Urinary bladder (tissue), 4 donors: Measurements from ENCODE around the gene ZDHHC11. TPM values are rescaled to one million over a fixed set of nuclear protein-coding genes. Genes with fewer than 3 reads are reported as not detected.
"Not testable (repeated sequence)": the region's sequence is repeated elsewhere in the genome, so short reads cannot be mapped to it uniquely, and the experiment has no call there.

Source experiments
- DNase-seq: peaks from one replicate; pipeline ENCODE4 v3.0.0-alpha.2; 2015; ENCODE audit errors: extremely low spot score
- H3K27ac ChIP-seq: one replicate; pipeline ENCODE4 v1.5.1; 2013; ENCODE audit warnings: low read depth, mild to moderate bottlenecking, moderate library complexity
- H3K36me3 ChIP-seq: one replicate; pipeline ENCODE4 v1.6.1; 2013; ENCODE audit warnings: mild to moderate bottlenecking, moderate library complexity; ENCODE audit not compliant: insufficient read depth
- H3K4me1 ChIP-seq: one replicate; pipeline ENCODE4 v1.6.1; 2013; ENCODE audit warnings: mild to moderate bottlenecking, moderate library complexity; ENCODE audit not compliant: insufficient read depth
- H3K4me3 ChIP-seq: one replicate; pipeline ENCODE4 v1.5.1; 2013; ENCODE audit warnings: low read depth, low read length
- WGBS: extraction: QIAGEN DNeasy Blood & Tissue Kit; methylation state at CpG from one replicate; pipeline ENCODE4 v1.1.7; 2013; 5-methylcytosine and 5-hydroxymethylcytosine counted together
- polyA plus RNA-seq: library from polyadenylated mRNA; stranded (reverse); fragments of 200-250 nt; gene quantifications from one replicate; pipeline ENCODE4 v1.2.3, GENCODE V29; 2013
- total RNA-seq: library from RNA; depleted of rRNA; stranded (reverse); fragments of >200 nt; gene quantifications from one replicate; pipeline ENCODE4 v1.2.3, GENCODE V29; 2014
- donor health status: healthy with polysubstance abuse.
- donor health status: healthy.

ZDHHC11 gene
- total and polyA plus RNA-seq, 2 donors, result 5.9 to 9.3 TPM

DNA sequence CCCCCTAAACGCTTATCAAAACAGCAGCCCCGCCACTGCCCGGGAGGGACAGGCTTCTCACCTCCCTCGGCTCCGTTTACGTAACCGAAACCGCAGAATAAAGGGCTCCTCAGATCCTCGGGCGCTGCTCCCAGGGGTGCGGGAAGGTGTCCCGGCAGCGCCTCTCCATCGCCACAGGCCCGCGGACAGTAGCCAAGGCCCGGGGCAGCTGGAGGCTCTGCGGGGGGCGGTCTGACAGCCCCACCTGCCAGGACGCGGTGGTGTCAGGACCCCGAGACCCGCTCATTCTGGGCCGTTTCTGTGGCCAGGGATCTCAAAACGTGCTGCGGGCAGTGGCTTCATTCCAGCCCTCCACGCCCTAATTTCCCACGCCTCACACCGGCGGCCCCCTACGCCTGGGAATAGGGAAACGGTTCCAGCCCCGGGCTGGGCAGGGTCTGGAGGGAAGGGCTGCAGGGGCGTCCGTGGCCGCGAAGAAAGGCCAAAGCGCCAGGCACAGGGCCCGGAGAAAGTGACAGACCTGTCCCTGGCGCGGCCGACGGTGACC lies 66.8 kb downstream of the ZDHHC11 start:
- not testable (repeated sequence) for H3K27ac ChIP-seq, H3K4me1 ChIP-seq, DNase-seq, H3K36me3 ChIP-seq
- peak overlapping the region; percentile 37 for H3K4me3 ChIP-seq
- WGBS, result under 1% methylated on average over 43 of the region's 43 CpGs

DNA sequence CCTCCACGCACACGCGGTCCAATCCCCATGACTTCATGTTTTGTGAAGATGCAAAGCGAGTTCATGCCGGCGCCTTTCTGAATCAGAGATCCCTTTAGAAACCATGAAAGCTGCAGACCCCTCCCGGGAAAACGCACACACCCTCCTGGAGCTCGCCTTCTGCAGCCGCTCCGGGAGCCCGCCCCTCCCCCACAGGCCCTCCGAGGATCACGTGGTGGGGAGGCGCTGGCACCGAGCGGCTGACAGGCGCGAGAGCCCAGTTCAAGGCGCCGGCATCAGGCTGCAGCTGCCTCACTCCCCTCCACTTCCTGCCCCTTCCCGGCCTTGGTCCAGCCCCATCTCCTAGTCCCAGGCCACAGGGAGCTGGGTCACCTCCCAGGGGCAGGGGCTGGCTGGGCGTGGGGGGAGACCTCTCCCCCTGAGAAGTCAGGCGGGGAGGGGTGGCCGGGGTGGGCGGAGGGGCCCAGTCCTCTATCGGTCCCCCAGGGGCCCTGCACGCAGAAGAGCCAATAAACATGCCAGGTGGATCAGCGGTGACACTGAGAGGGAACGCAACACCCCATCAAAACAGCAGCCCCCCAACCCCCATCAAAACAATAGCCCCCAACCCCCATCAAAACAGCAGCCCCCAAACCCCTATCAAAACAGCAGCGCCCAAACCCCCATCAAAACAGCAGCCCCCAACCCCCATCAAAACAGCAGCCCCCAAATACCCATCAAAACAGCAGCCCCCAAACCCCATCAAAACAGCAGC lies 67.6 kb downstream of the ZDHHC11 start:
- not testable (repeated sequence) for H3K27ac ChIP-seq, DNase-seq, H3K36me3 ChIP-seq, H3K4me3 ChIP-seq, H3K4me1 ChIP-seq
- WGBS, result 1% methylated on average over 30 of the region's 31 CpGs

DNA sequence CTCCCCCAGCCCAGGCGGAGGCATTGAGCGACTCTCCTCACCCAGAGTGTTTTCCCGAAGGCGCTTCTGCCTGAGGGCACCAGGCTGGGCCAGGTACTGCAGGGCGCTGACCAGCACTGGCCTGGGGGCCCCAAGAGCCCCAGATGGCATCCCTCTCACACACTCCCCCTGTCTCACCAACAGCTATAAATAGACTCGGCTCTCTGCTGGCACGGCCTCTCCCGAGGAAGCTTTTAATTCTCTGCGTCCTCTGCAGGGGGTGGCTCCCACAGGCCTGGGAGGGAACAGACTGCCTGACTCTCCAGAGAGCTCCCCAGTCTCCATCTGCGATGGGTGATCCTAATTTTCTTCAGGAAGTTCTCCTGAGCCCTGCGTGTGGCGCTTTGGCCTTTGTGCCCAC lies 68.4 kb downstream of the ZDHHC11 start:
- WGBS, result no CpG with 5 or more reads among the region's 12 CpGs
- not testable (repeated sequence) for H3K4me1 ChIP-seq

DNA sequence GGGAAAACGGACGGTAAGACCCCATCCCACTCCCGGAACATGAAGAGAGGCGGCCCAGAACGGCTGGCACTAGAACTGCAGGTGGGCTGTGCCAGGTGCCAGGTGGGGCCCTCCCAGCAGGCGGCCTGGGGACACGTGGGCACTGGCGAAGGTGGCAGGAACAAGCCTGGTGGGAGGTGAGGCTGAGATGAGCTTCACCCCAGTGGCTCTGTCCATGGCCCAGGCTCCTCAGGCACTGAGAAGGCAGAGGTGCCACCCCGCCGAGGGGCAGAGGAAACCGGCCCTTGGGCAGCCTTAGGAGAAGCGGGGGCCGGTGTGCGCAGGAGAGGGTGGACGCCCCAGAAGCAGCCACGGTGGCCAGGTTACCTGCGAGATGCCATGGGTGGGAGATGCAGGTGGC lies 70.2 kb downstream of the ZDHHC11 start:
- H3K4me1 ChIP-seq, H3K36me3 ChIP-seq, H3K27ac ChIP-seq, H3K4me3 ChIP-seq, DNase-seq: not testable (repeated sequence)
- 93% methylated on average over 17 of the region's 17 CpGs for WGBS

More for the DNA sequence above, 68.4 kb downstream of the ZDHHC11 start:
- H3K4me3 ChIP-seq, H3K27ac ChIP-seq, H3K36me3 ChIP-seq, DNase-seq: not testable (repeated sequence)

DNA sequence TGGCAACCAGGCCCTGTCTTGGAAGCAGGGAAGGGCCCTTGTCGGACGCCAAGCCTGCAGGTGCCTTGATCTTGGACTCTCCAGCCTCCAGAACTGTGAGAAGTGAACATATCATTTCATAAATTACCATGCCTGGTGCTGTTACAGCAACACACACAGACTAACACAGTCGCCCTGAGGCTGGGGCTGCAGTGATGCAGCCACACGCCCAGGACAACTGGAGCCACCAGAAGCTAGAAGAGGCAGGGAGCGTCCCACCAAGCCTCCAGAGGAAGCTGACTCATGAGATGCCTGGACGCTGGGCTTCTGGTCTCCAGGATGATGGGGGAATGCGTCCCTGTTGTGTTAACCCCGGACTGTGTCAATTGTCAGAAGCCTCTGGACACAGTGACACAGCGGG lies 71.8 kb downstream of the ZDHHC11 start:
- WGBS, result 90% methylated on average over 9 of the region's 9 CpGs
- not testable (repeated sequence) for H3K36me3 ChIP-seq, H3K4me3 ChIP-seq, H3K27ac ChIP-seq, DNase-seq, H3K4me1 ChIP-seq

DNA sequence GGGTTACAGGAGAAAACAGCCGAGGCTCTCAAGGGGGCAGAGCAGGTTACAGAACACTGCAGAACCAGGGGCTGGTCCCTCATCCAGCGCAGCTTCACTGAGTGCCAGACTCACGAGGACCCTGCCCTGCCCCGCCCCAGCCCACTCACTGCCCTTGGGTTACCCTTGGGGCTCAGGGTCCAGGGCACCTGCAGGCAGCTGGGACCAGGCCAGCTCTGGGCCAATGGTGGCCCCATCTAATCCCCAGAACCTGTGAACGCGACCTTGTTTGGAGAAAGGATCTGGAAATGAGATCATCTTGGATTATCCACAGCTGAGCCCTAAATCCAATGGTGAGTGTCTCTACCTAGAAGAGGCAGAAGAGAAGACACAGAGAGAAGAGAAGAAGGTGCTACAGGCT lies 72.4 kb downstream of the ZDHHC11 start:
- H3K4me1 ChIP-seq, H3K36me3 ChIP-seq, H3K4me3 ChIP-seq, H3K27ac ChIP-seq, DNase-seq: not testable (repeated sequence)
- WGBS, result 77% methylated on average over 4 of the region's 6 CpGs

DNA sequence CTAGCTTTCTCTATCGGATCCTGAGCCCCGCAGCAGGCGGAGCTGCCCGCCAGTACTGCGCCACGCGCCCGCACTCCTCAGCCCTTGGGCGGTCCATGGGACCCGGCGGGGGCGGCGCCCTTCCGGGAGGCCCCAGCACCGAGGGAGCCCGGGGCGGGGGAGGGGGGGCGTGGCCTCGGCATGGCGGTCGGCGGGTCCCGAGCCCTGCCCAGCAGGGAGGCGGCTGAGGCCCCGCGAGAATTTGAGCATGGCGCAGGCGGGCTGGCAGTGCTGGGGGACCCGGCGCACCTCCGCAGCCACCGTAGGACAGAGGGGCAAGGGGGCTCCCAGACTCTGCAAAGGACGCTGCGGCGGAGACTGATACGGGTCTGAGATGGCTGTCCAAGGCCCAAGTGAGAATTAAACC lies 73.0 kb downstream of the ZDHHC11 start:
- WGBS, result 96% methylated on average over 36 of the region's 36 CpGs
- Histone ChIP-seq H3K27ac (no peak overlapping the region), H3K36me3 (no peaks in the 10 kb centered on the region), H3K4me1 (no peaks in the 10 kb centered on the region), H3K4me3 (no peak overlapping the region)
- DNase-seq, result no peak

DNA sequence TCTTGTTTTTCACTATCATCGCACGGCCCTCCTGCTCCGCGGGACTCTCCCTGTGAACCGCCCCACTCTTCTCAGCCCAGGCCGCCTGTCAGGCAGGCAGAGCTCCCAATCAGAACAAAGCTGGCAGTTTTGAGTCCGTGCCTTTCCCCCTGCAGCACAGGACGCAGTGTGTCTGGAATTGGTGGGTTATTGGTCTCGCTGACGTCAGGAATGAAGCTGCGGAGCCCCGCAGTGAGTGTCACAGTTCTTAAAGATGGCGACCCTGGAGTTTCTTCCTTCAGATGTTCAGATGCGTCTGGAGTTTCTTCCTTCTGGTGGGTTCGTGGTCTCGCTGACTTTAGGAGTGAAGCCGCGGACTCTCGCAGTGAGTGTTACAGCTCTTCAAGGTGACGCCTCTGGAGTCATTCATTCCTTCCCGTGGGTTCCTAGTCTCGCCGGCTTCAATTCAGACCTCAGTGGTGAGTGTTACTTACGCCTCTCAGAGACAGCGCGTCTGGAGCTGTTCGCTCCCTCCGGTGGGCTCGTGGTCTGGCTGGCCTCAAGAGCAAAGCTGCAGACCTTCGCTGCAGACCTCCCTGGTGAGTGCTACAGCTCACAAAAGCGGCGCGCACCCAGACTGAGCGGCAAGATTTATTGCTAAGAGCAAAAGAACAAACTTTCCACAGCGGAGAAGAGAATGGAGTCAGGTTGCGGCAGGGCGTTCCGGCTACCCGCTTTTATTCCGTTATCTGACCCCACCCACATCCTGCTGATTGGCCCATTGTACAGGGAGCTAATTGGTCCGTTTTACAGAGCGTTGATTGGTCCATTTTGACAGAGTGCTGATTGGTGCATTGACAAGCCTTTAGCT lies 73.7 kb downstream of the ZDHHC11 start:
- Histone ChIP-seq H3K4me1 (no peaks in the 10 kb centered on the region), H3K27ac (no peak overlapping the region), H3K36me3 (no peaks in the 10 kb centered on the region), H3K4me3 (no peak overlapping the region)
- 59% methylated on average over 42 of the region's 42 CpGs for WGBS
- no peak for DNase-seq

DNA sequence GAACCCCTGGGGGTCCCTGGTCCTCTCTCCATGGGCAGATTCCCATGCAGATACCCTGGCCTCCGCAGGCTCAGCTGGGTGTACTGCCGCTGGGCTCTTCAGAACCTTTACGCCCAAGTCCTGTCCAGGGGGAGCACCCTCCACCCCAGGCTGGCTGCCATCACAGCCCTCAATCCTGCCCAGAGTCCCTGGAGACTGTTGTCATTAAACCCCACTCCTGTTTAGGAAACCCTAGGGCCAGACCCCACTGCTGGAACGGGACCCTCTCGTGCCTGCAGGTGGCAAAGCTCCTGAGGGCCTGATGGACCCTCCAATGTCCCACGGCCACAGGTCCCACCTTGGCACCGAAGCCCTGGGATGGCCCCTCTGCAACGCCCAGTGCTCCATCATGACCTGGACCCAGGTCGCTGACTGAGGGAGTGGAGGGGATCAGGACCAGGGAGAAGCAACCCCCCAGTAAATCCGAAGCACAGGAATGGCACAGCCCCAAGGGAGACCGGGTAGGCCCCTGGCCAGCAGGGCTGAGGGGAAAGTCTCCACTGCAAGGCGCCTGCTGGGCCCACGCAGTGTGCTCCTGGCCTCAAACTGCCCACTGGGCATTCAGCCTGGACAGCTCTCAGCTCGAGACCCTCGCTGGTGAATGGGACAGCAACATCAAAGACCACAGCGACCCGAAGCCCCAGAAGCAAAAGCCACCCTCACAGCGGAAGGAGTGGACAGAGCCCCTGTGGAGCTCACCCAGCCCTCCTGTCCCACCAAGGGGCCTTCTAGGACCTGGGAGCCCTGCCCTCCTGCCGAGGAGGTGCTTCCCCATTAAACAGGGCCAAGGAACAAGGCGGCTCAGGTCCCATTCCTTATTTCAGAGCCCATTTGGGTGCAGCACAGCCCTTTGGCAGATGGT lies 74.6 kb downstream of the ZDHHC11 start:
- no peak for DNase-seq
- no peak overlapping the region for H3K4me3 ChIP-seq
- no peak overlapping the region for H3K27ac ChIP-seq
- 85% methylated on average over 20 of the region's 20 CpGs for WGBS
- H3K4me1 ChIP-seq, result no peaks in the 10 kb centered on the region
- no peaks in the 10 kb centered on the region for H3K36me3 ChIP-seq

DNA sequence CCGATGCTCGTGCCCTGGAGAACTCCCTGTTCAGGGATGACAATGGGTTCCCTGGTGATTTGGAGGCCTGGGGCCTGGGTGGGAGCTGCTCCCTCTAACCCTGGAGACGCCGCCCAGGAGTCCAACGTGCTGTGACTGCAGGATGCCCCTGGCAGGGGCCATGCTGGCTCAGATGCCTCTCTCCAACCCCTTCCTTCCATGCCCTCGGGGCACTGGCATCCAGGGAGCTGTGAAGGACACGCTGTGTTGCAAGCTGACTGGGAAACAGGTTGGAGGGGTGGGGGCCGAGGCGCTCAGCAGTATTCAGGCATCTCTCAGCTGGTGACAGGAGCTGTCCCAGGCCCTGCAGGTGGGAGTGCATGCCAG lies 75.2 kb downstream of the ZDHHC11 start:
- H3K4me1 ChIP-seq, H3K27ac ChIP-seq, H3K36me3 ChIP-seq, DNase-seq, H3K4me3 ChIP-seq: not testable (repeated sequence)
- 90% methylated on average over 9 of the region's 9 CpGs for WGBS

DNA sequence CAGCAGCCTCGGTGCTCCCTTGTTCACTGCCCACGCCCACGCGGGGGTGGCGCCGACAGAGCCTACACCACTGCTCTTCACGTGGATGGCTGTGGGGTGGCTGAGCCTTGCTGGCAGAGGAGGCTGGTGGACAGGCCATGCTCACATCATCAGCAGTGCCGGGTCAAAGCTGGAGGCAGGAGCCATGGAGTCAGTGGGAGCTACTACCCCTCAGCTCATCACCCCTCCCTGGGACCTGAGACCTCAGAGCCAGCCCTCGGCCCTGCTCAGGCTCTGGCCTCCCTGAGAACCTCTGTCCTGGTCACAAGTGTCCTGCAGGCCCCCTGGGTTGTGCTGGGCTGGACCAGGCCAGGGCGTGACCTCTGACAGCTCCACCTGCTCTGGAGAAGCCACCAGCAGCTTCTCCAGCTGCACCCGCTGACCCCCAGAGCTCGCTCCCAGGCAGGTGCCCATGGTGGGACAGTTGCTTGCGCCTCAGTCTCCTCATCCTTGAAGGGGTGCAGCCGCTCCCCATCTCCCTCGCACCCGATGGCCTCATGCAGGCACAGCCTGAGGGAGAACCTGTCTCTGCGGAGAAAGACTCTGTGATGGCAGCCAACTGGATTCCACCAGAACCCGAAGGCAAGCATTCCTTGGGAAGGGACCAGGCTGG lies 75.8 kb downstream of the ZDHHC11 start:
- DNase-seq, H3K4me1 ChIP-seq, H3K36me3 ChIP-seq, H3K4me3 ChIP-seq, H3K27ac ChIP-seq: not testable (repeated sequence)
- 85% methylated on average over 18 of the region's 18 CpGs for WGBS

DNA sequence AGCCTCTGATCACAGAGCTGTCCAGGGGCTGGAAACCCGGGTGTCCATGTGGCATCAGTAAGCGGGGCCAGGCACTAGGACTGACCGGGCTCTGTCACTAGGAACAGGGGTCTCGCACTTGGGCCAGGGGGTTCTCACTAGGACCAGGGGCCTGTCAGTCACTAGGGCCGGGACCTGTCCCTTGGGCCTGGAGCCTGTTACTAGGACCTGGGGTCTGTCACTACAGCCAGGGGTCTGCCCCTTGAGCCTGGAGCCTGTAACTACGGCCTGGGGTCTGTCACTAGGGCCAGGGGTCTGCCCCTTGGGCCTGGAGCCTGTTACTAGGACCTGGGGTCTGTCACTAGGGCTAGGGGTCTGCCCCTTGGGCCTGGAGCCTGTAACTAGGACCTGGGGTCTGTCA lies 76.5 kb downstream of the ZDHHC11 start:
- H3K27ac ChIP-seq, DNase-seq, H3K36me3 ChIP-seq, H3K4me1 ChIP-seq, H3K4me3 ChIP-seq: not testable (repeated sequence)
- 85% methylated on average over 6 of the region's 6 CpGs for WGBS
